HL-60 (cell line): ENCODE results near the gene ALDH1B1.

ENCODE experiments used
- CTCF ChIP-seq: IDR thresholded peaks from one replicate; pipeline ENCODE4 v1.5.1; 2011; ENCODE audit warnings: low read length, control low read depth, inconsistent platforms; ENCODE audit not compliant: insufficient read depth
- GABPA ChIP-seq: IDR thresholded peaks from 2 replicates; pipeline ENCODE4 v1.6.1; 2012; ENCODE audit warnings: low read depth

DNA sequence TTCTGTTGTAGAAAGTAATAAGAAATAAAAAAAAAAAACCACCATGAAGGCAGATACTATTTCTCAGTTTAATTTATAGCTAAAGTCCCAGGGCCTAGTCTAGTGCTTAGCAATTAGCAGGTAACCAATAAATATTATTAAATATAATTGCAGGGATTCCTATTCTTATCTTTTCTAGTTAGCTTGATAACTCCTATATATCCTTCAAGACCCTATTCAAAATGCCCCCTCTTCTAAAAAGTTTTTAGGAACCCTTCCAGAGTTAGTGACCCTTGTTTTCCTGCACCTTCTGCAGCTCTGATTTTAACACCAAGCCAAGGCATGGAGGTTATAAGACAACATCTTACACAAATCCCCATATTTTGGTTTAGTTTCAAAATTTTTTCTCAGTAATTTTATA is 24.6 kb upstream of the ALDH1B1 start:
- TF ChIP-seq CTCF (no peak), GABPA (no peak)
